GM18498 (cell line): Measurements from ENCODE around the gene ZBTB32.
"Not testable (repeated sequence)": the region's sequence is repeated elsewhere in the genome, so short reads cannot be mapped to it uniquely, and the experiment has no call there.

Experiments
- ATAC-seq: cut with Tn5 transposase; IDR thresholded peaks from one replicate; pipeline ENCODE4 v1.9.1; 2021; ENCODE audit warnings: mild to moderate bottlenecking, moderate library complexity; ENCODE audit not compliant: unreplicated experiment

Gene ZBTB32

DNA sequence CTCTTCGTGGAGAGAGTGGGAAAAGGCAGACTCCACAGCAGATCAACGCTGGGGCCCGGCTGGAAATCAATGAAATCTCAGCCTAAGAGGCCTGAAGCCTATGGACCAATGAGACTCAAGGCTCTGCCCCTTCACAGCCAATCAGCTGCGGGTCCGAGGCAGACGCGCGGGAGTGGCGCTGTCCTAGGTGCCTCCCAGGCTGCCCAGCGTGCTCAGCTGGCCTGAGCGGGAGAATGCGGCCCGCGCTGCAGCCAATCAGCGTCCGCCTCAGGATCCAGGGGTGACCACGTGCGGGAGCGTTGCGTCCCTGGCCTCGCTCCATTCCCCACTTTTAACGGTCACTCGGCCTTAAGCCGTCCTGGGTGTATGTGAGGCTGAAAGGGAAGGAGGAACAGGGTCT lies at the start of gene ZBTB32:
Gene ZBTB32 (plus strand): TSS at position 341 of the 400 bp plus-strand sequence. CDS start 10,069 bp downstream, outside the sequence.
- no peak for ATAC-seq

DNA sequence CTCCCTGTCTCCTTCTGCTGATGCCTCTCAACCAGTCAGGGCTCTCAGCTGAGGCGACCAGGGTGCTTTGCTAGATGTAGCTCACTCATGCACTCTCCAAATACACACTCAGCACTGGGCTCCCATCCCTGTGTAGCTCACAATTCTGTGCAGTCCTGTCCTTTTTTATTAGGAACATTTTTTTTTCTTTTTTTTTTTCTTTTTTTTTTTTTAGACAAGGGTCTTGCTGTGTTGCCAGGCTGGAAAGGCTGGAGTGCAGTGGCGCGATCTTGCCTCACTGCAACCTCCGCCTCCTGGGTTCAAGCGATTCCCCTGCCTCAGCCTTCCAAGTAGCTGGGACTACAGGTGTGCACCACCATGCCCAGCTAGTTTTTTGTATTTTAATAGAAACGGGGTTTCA lies 49.5 kb upstream of the ZBTB32 start:
- not testable (repeated sequence) for ATAC-seq

DNA sequence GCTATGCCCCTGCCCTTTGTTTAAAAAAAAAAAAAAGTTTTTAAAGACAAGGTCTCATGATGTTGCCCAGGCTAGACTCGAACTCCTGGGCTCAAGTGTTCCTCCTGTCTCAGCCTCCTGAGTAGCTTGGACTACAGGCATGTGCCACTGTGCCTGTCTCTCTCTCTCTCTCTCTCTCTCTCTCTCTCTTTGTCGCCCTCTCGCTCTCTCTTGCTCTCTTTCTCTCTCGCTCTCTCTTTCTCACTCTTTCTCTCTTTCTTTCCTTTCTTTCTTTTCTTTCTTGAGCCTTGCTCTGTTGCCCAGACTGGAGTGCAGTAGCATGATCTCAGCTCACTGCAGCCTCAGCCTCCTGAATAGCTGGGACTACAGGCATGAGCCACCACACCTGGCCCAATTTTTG lies 48.8 kb upstream of the ZBTB32 start:
- no peak for ATAC-seq

GRCh38 chr19:35656700-35657099 lies 47.7 kb upstream of the ZBTB32 start:
- ATAC-seq, result no peak

- ATAC-seq, result no peak
Measured at GRCh38 chr19:35657904-35658700, 46.3 kb upstream of the ZBTB32 start.

GRCh38 chr19:35661995-35662340 lies 42.4 kb upstream of the ZBTB32 start:
- no peak for ATAC-seq

- no peak for ATAC-seq
Measured at GRCh38 chr19:35663981-35664380, 40.4 kb upstream of the ZBTB32 start.

- no peak for ATAC-seq
Measured at GRCh38 chr19:35665157-35665556, 39.2 kb upstream of the ZBTB32 start.

GRCh38 chr19:35665604-35666003 lies 38.8 kb upstream of the ZBTB32 start:
- no peak for ATAC-seq

- no peak for ATAC-seq
Measured at GRCh38 chr19:35666251-35666913, 38.0 kb upstream of the ZBTB32 start, which contains the start of gene UPK1A. UPK1A (plus strand) TSS chr19:35666517; CDS start chr19:35666813, 296 bp downstream.

- ATAC-seq, result no peak
Measured at GRCh38 chr19:35669566-35669965, 34.8 kb upstream of the ZBTB32 start.

DNA sequence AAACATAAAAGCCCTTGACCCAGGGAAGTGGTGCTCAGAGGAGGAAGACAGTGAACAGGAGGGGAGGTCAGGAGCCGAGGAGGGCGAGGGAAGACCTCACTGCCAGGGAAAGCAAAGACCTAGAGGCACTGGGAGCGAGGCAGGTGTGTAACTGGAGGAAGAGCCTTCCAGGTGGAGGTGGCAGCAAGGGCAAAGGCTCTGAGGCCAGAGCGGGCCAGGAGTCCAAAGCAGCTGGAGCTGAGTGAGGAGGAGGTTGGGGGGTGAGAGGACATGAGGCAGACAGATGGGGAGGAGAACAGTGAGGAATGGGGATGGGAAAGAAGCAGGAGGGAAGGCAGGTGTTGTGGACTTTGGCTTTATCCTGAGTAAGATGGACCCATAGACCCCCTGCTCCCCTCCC lies 34.4 kb upstream of the ZBTB32 start:
- ATAC-seq, result no peak

- ATAC-seq, result no peak
Measured at GRCh38 chr19:35670686-35671085, 33.7 kb upstream of the ZBTB32 start.

- ATAC-seq, result no peak
Measured at GRCh38 chr19:35671818-35672217, 32.5 kb upstream of the ZBTB32 start.

- no peak for ATAC-seq
Measured at GRCh38 chr19:35673121-35673804, 31.1 kb upstream of the ZBTB32 start.

DNA sequence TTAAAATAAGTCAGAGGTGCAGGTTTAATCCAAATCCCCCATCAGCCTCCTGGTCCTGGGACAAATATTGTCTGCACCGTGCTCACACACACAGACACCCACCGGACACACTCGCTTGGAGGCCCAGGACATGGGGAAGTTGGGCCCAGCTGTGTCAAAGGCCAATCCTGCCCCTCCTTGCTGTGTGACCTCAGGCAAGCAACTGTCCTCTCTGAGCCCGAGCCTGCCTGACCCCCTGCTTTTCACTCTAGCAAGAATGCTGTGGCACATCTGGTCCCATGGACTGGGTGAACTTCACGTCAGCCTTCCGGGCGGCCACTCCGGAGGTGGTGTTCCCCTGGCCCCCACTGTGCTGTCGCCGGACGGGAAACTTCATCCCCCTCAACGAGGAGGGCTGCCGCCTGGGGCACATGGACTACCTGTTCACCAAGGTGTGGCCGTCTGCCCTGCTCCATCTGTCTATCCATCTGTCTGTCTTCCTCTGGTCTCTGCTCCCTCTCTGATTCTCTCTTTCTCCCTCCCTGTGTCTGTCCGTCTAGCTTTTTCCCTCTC lies 28.7 kb upstream of the ZBTB32 start:
- no peak for ATAC-seq

GRCh38 chr19:35689836-35690235 lies 14.5 kb upstream of the ZBTB32 start:
- ATAC-seq, result no peak

DNA sequence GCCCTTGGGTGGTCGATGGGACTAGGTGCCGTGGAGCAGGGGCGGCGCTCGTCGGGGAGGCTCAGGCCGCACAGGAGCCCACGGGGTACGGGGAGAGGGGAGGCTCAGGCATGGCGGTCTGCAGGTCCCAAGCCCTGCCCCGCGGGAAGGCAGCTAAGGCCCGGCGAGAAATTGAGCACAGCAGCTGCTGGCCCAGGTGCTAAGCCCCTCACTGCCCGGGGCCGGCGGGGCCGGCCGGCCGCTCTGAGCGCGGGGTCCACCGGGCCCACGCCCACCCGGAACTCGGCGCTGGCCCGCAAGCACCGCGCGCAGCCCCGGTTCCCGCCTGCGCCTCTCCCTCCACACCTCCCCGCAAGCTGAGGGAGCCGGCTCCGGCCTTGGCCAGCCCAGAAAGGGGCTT lies 13.3 kb upstream of the ZBTB32 start:
- ATAC-seq, result not testable (repeated sequence)

GRCh38 chr19:35692010-35692409 lies 12.3 kb upstream of the ZBTB32 start:
- no peak for ATAC-seq

DNA sequence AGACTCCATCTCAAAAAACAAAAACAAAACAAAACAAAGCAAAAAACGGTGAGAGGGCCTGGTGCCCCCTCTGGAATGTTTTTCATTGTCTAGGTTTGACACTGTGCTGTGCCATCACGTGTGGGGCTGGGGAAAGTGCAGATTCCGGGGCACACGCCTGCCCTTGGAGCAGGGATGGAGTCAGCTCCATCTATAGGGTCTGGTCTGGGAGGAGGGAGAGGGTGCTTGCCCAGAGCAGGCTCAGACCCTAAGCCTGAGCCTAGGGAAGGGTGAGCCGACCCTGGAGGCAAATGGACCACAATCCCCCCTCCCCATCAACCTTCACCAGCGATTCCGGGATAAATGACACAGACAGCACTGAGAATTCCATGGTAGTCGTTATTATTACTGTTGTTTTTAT lies 10.9 kb upstream of the ZBTB32 start:
- ATAC-seq, result no peak

DNA sequence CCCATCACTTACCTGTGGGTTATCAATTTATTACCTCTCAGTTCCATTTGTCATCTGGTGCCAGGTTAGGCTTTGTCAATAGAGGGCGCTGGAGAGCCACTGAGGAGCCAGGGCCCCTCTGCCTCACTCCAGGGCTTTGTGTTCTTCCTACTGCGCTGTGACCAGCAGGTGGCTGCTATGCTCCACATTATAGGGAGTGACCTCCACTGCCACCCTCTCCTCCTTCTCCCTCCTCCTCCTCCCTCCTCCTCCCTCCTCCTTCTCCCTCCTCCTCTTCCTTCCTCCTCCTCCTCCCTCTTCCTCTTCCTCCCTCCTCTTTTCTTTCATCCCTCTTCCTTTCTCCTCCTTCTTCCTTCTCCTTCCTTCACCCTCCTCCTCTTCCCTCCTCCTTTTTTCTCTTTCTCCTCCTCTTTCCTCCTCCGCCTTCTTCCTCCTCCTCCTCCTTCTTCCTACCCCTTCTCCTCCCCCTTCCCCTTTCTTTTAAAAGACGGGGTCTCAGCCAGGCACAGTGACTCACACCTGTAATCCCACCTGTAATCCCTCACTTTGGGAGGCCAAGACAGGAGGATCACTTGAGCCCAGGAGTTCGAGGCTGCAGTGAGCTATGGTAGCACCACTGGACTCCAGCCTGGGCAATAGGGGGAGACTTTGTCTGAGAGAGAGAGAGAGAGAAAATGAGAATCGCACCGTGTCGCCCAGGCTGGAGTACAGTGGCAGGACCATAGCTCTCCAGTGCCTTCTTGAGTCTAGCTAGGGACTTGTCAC lies 10.3 kb upstream of the ZBTB32 start:
- peak; percentile 80 for ATAC-seq
